CD4-positive, alpha-beta T cell (primary cell): Measurements from ENCODE around the gene NECAP2. TPM values are rescaled to one million over a fixed set of nuclear protein-coding genes. Genes with fewer than 3 reads are reported as not detected.
A peak's percentile ranks its signal among the peaks of the same experiment; 100 is the strongest.

Source experiments
- ATAC-seq: fragments of 200-7000 bp; cut with Tn5 transposase; one replicate; pipeline ENCODE4 v1.10.0; 2022; ENCODE audit warnings: mild to moderate bottlenecking; ENCODE audit not compliant: poor library complexity
- CTCF ChIA-PET: fragments of 350-600 bp; sonication (Branson Sonifier 250); formaldehyde crosslinking; loops from one replicate; lab custom pipeline; 2021; ENCODE audit warnings: antibody characterized with exemption, inconsistent platforms; lab: Charles Lee
- POLR2A ChIA-PET: fragments of 350-600 bp; sonication (Branson Sonifier 250); formaldehyde crosslinking; loops from one replicate; lab custom pipeline; 2021; ENCODE audit warnings: antibody characterized with exemption, inconsistent platforms; lab: Charles Lee
- DNase-seq, 14 experiments: peaks; one replicate each; pipeline ENCODE4 v3.0.0-alpha.2; 2013 to 2020; ENCODE audit warnings: mixed read lengths in 2 of 14
- H3K27ac ChIP-seq, 2 donors: one replicate each; pipeline versions ENCODE4 v1.5.1 to v1.7.0; 2013; ENCODE audit warnings: low read length in 2 of 2, low read depth in 1 of 2, mild to moderate bottlenecking in 1 of 2
- H3K27me3 ChIP-seq, 2 experiments: 1 replicate in 1 of 2; 2 replicates in 1 of 2; pipeline versions ENCODE4 v1.6.1 to v1.7.0; 2013; ENCODE audit warnings: low read length in 2 of 2, control low read depth in 1 of 2, mild to moderate bottlenecking in 1 of 2, moderate library complexity in 1 of 2; ENCODE audit not compliant: insufficient read depth in 2 of 2, control insufficient read depth in 1 of 2
- H3K36me3 ChIP-seq: one replicate; pipeline ENCODE4 v1.6.1; 2013; ENCODE audit warnings: low read length, control low read depth; ENCODE audit not compliant: insufficient read depth
- H3K4me1 ChIP-seq: one replicate; pipeline ENCODE4 v1.6.1; 2013; ENCODE audit warnings: low read length, control low read depth; ENCODE audit not compliant: insufficient read depth
- H3K4me3 ChIP-seq: one replicate; pipeline ENCODE4 v1.5.1; 2013; ENCODE audit warnings: mild to moderate bottlenecking, low read length, moderate library complexity
- H3K9me3 ChIP-seq, 2 experiments: 1 replicate in 1 of 2; 2 replicates in 1 of 2; pipeline versions ENCODE4 v1.6.1 to v1.7.0; 2013; ENCODE audit warnings: low read length in 2 of 2, mild to moderate bottlenecking in 2 of 2, control low read depth in 1 of 2, moderate library complexity in 1 of 2; ENCODE audit not compliant: control insufficient read depth in 1 of 2, insufficient read depth in 1 of 2
- H3K27ac Mint-ChIP-seq: one replicate; pipeline ENCODE4 v1.8.0; 2020; ENCODE audit warnings: mixed read lengths
- H3K27me3 Mint-ChIP-seq: one replicate; pipeline ENCODE4 v1.8.0; 2021; ENCODE audit warnings: mixed read lengths
- H3K36me3 Mint-ChIP-seq: one replicate; pipeline ENCODE4 v1.8.0; 2021; ENCODE audit warnings: low read depth, mixed read lengths
- H3K4me1 Mint-ChIP-seq: one replicate; pipeline ENCODE4 v1.8.0; 2021; ENCODE audit warnings: low read depth, mixed read lengths
- H3K4me3 Mint-ChIP-seq: one replicate; pipeline ENCODE4 v1.8.0; 2020; ENCODE audit warnings: mild to moderate bottlenecking, mixed read lengths
- H3K9me3 Mint-ChIP-seq: one replicate; pipeline ENCODE4 v1.8.0; 2020; ENCODE audit warnings: mixed read lengths
- intact Hi-C, 2 experiments: fragments of 100-400 bp; cut with DNase I in 1 of 2; cut with micrococcal nuclease in 1 of 2; formaldehyde crosslinking; loops; one replicate each; pipeline versions ENCODE4 v1.15.1 to v1.9.0; 2023 to 2025; cut with DNase I, micrococcal nuclease
- total RNA-seq, 174 experiments: library from RNA in 2 of 174; stranded (reverse) in 2 of 174; gene quantifications; one replicate each; pipeline ENCODE4 v1.2.3 and lab custom pipeline; 2021 to 2026
- TF ChIP-seq, protein P1 (sequence below): fragments of 200-600 bp; IDR thresholded peaks from one replicate; pipeline ENCODE4 v1.8.0; 2022; ENCODE audit warnings: antibody characterized with exemption, mild to moderate bottlenecking

The NECAP2 gene
- total RNA-seq, 2 experiments from 2014 or later, result 65.8 to 66.0 TPM

DNA sequence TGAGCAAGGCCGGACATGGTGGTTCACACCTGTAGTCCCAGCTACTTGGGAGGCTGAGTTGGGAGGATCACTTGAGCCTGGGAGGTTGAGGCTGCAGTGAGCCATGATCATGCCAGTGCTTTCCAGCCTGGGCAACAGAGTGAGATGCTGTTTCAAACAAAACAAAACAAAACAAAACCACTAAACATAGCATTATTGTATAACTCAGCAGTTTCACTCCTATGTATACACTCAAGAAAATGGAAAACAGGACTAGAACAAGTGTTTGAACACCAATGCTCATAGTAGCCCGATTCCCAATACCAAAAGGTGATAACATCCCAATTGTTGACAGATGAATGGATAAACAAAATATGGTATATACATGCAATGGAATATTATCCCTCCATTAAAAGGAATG, 2.0 kb upstream of the NECAP2 start:
- Mint-ChIP-seq H3K27ac (no peak overlapping the region), H3K27me3 (no peaks in the 10 kb centered on the region), H3K4me1 (peaks cover 28% of the 10 kb centered on the region), H3K4me3 (no peak overlapping the region), H3K9me3 (no peaks in the 10 kb centered on the region), H3K36me3 (peaks cover 32% of the 10 kb centered on the region)
- Histone ChIP-seq H3K27me3 (peaks cover 0 to 2% of the 10 kb centered on the region in 2 experiments), H3K36me3 (peaks cover 16% of the 10 kb centered on the region), H3K9me3 (no peaks in the 10 kb centered on the region), H3K27ac (no peak overlapping the region), H3K4me3 (no peak overlapping the region), H3K4me1 (peaks cover 28% of the 10 kb centered on the region)
- intact Hi-C loops, result no loop called here
- DNase-seq (no peak), ATAC-seq (no peak)
- POLR2A ChIA-PET, result no interaction called here
- TF ChIP-seq, protein P1, sequence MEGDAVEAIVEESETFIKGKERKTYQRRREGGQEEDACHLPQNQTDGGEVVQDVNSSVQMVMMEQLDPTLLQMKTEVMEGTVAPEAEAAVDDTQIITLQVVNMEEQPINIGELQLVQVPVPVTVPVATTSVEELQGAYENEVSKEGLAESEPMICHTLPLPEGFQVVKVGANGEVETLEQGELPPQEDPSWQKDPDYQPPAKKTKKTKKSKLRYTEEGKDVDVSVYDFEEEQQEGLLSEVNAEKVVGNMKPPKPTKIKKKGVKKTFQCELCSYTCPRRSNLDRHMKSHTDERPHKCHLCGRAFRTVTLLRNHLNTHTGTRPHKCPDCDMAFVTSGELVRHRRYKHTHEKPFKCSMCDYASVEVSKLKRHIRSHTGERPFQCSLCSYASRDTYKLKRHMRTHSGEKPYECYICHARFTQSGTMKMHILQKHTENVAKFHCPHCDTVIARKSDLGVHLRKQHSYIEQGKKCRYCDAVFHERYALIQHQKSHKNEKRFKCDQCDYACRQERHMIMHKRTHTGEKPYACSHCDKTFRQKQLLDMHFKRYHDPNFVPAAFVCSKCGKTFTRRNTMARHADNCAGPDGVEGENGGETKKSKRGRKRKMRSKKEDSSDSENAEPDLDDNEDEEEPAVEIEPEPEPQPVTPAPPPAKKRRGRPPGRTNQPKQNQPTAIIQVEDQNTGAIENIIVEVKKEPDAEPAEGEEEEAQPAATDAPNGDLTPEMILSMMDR, result no peak
- CTCF ChIA-PET, result no interaction called here

GRCh38 chr1:16438924-16439323, 1.6 kb upstream of the NECAP2 start:
- TF ChIP-seq, protein P1, result no peak
- H3K27me3 ChIP-seq, result peaks cover 0 to 2% of the 10 kb centered on the region in 2 experiments
- no peak overlapping the region for H3K4me3 ChIP-seq
- Mint-ChIP-seq H3K27me3 (no peaks in the 10 kb centered on the region), H3K4me3 (peak overlapping the region; percentile 76), H3K9me3 (no peaks in the 10 kb centered on the region), H3K4me1 (peaks cover 28% of the 10 kb centered on the region), H3K27ac (no peak overlapping the region), H3K36me3 (peaks cover 36% of the 10 kb centered on the region)
- peaks cover 32% of the 10 kb centered on the region for H3K4me1 ChIP-seq
- ChIA-PET POLR2A (no interaction called here), CTCF (interaction anchor here (1.9 kb wide), 1 partner anchor 18 kb away, joined by 7 read pairs; no protein-coding TSS in a partner anchor)
- intact Hi-C loops, result no loop called here
- DNase-seq (no peak), ATAC-seq (no peak)
- H3K36me3 ChIP-seq, result peaks cover 20% of the 10 kb centered on the region
- H3K27ac ChIP-seq, result no peak overlapping the region
- H3K9me3 ChIP-seq, result no peaks in the 10 kb centered on the region

DNA sequence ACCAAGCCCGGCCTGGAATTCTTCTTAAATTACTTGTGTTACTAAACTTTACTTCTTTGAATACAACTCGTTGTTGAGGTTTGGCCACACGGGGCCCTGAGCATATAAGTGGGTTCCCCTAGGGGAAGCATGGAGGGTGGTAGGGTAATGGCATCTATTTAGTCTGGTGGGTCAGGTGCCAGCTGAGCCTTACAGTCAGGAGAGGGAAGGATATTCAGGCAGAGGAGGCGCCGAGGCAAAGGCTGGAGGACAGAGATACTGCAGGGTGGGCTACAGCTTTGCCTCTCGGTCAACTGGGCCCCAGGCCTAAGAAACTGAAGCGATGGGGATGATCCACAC, 424 bp upstream of the NECAP2 start:
- CTCF ChIA-PET, result interaction anchor here (1.1 to 1.9 kb wide), 8 partner anchors 9 to 202 kb away, joined by 3 to 13 read pairs (median 6); partner anchors contain the start of gene FBXO42
- Histone ChIP-seq H3K9me3 (no peaks in the 10 kb centered on the region), H3K27ac (peak overlapping the region in 1 of 2 donors; percentile 100), H3K36me3 (peaks cover 31% of the 10 kb centered on the region), H3K4me1 (peaks cover 41% of the 10 kb centered on the region), H3K27me3 (no peaks in the 10 kb centered on the region), H3K4me3 (peak overlapping the region; percentile 82)
- intact Hi-C loops, result loop anchor here (2.0 to 10.0 kb wide), 5 partner anchors 55 to 175 kb away; partner anchors contain the start of genes SZRD1 (in 2 of the 2) and FBXO42 (in 1 of the 2)
- peak overlapping the region; percentile 97 for H3K27ac Mint-ChIP-seq
- no peaks in the 10 kb centered on the region for H3K9me3 Mint-ChIP-seq
- POLR2A ChIA-PET, result interaction anchor here (0.8 to 3.0 kb wide), 14 partner anchors 9 to 606 kb away, joined by 3 to 39 read pairs (median 4); partner anchors contain the start of genes FBXO42 and SZRD1
- TF ChIP-seq, protein P1, result no peak
- peaks cover 48% of the 10 kb centered on the region for H3K36me3 Mint-ChIP-seq
- ATAC-seq, result no peak
- H3K27me3 Mint-ChIP-seq, result no peaks in the 10 kb centered on the region
- peaks cover 33% of the 10 kb centered on the region for H3K4me1 Mint-ChIP-seq
- peak overlapping the region; percentile 99 for H3K4me3 Mint-ChIP-seq
- DNase-seq, result no peak
